ENCODE results near the gene NELL1.

GRCh38 chr11:20707876-20708275, 38.5 kb downstream of the NELL1 start:
- no peak for TF ChIP-seq CTCF (IDR thresholded peaks at IDR 0.05)
- TF ChIP-seq POLR2AphosphoS5 (IDR thresholded peaks at IDR 0.05) = no peak

Measured in prostate gland (tissue), 2 donors.